PFSK-1 (cell line): ENCODE results near the gene KCNJ15.

Source experiments
- POLR2AphosphoS5 ChIP-seq: IDR thresholded peaks from 2 replicates; pipeline ENCODE4 v1.6.1; 2012; ENCODE audit warnings: low read depth, mild to moderate bottlenecking, control low read depth, low read length, moderate library complexity
- TAF1 ChIP-seq: IDR thresholded peaks from 2 replicates; pipeline ENCODE4 v1.6.1; 2012; ENCODE audit warnings: low read length, control low read depth, borderline replicate concordance; ENCODE audit not compliant: insufficient read depth

GRCh38 chr21:38244407-38244787, 12.4 kb upstream of the KCNJ15 start:
- TF ChIP-seq TAF1 (no peak), POLR2AphosphoS5 (no peak)
